HT1080 (cell line): ENCODE data around the gene C5orf24. TPM values are rescaled to one million over a fixed set of nuclear protein-coding genes. Genes with fewer than 3 reads are reported as not detected.
A peak's percentile ranks its signal among the peaks of the same experiment; 100 is the strongest.

Source experiments
- DNase-seq: peaks from one replicate; pipeline ENCODE4 v3.0.0-alpha.2; 2015; ENCODE audit warnings: low read depth
- total RNA-seq: library from RNA; depleted of rRNA; stranded (reverse); fragments of >200 nt; shearing (Covaris generic); gene quantifications from 2 replicates; pipeline ENCODE4 v1.2.3, GENCODE V29; 2014; rRNA removed

Gene C5orf24
- total RNA-seq, 1 experiment from 2014 or later: 33.4 TPM

GRCh38 chr5:134905246-134905996 is 59.7 kb downstream of the C5orf24 start:
- DNase-seq: peak; percentile 78

- no peak for DNase-seq
Measured at GRCh38 chr5:134906811-134907210, 61.0 kb downstream of the C5orf24 start.

Other genes starting within 250 kb of the C5orf24 start
- 41.9 and 49.5 TPM in 2 replicates for gene SAR1B, start 213.1 kb upstream of the C5orf24 start, total RNA-seq
- 8.5 and 10.8 TPM in 2 replicates for gene SEC24A, start 197.2 kb upstream of the C5orf24 start, total RNA-seq
- gene CAMLG, start 107.4 kb upstream of the C5orf24 start, total RNA-seq: 17.0 and 24.8 TPM in 2 replicates
- gene DDX46, start 87.2 kb upstream of the C5orf24 start, total RNA-seq: 40.3 and 47.3 TPM in 2 replicates
- 30.5 and 34.7 TPM in 2 replicates for gene TXNDC15, start 28.4 kb downstream of the C5orf24 start, total RNA-seq
- gene PCBD2, start 59.2 kb downstream of the C5orf24 start, total RNA-seq: 9.1 and 10.0 TPM in 2 replicates
- gene CATSPER3, start 121.9 kb downstream of the C5orf24 start, total RNA-seq: 0.13 and 0.30 TPM in 2 replicates
- gene PITX1, start 188.3 kb downstream of the C5orf24 start, total RNA-seq: 38.6 and 52.2 TPM in 2 replicates